HG02981 (cell line): ENCODE measurements around the gene IPO7.
"Not testable (repeated sequence)": the region's sequence is repeated elsewhere in the genome, so short reads cannot be mapped to it uniquely, and the experiment has no call there.

Source experiments
- ATAC-seq: cut with Tn5 transposase; IDR thresholded peaks from one replicate; pipeline ENCODE4 v1.9.1; 2021; ENCODE audit warnings: mild to moderate bottlenecking, moderate library complexity; ENCODE audit not compliant: unreplicated experiment

The IPO7 gene

GRCh38 chr11:9397746-9398680 lies 13.6 kb downstream of the IPO7 start:
- no peak for ATAC-seq

GRCh38 chr11:9399466-9399865 lies 15.0 kb downstream of the IPO7 start:
- ATAC-seq, result no peak

- ATAC-seq, result not testable (repeated sequence)
Observed at GRCh38 chr11:9401884-9402283, 17.4 kb downstream of the IPO7 start.

- no peak for ATAC-seq
Observed at GRCh38 chr11:9428706-9429105, 44.3 kb downstream of the IPO7 start.

GRCh38 chr11:9438611-9439010 lies 54.2 kb downstream of the IPO7 start:
- no peak for ATAC-seq

GRCh38 chr11:9446230-9446629 lies 61.8 kb downstream of the IPO7 start:
- ATAC-seq, result no peak

- ATAC-seq, result no peak
Observed at GRCh38 chr11:9448576-9449352, 64.3 kb downstream of the IPO7 start.

GRCh38 chr11:9452023-9452422 lies 67.6 kb downstream of the IPO7 start:
- ATAC-seq, result not testable (repeated sequence)

GRCh38 chr11:9455722-9456121 lies 71.3 kb downstream of the IPO7 start:
- ATAC-seq, result no peak

GRCh38 chr11:9459667-9460321 lies 75.3 kb downstream of the IPO7 start:
- ATAC-seq, result no peak

- peak; percentile 89 for ATAC-seq
Observed at GRCh38 chr11:9460322-9461062, 76.0 kb downstream of the IPO7 start, which contains the start of gene ZNF143. Gene ZNF143 (plus strand): TSS chr11:9461012. CDS start chr11:9471309, 10,297 bp downstream.

- peak; percentile 48 for ATAC-seq
Observed at GRCh38 chr11:9461063-9461759, 76.8 kb downstream of the IPO7 start.

- no peak for ATAC-seq
Observed at GRCh38 chr11:9461760-9462134, 77.3 kb downstream of the IPO7 start.

GRCh38 chr11:9462172-9462799 lies 77.8 kb downstream of the IPO7 start:
- ATAC-seq, result no peak

GRCh38 chr11:9462806-9463537 lies 78.5 kb downstream of the IPO7 start:
- ATAC-seq, result no peak

- ATAC-seq, result no peak
Observed at GRCh38 chr11:9470765-9471164, 86.3 kb downstream of the IPO7 start.

- ATAC-seq, result no peak
Observed at GRCh38 chr11:9473408-9473807, 89.0 kb downstream of the IPO7 start.

- no peak for ATAC-seq
Observed at GRCh38 chr11:9479899-9480298, 95.4 kb downstream of the IPO7 start.
